Suprapubic skin (tissue), 4 donors: ENCODE results near the gene TFF2. TPM values are rescaled to one million over a fixed set of nuclear protein-coding genes. Genes with fewer than 3 reads are reported as not detected.

Experiments used
- DNase-seq, 2 donors: peaks; one replicate each; pipeline ENCODE4 v3.0.0-alpha.2; 2019; ENCODE audit warnings: low spot score in 2 of 2
- H3K27ac ChIP-seq: fragments of 200-600 bp; sonication (generic); one replicate; pipeline ENCODE4 v1.5.1; 2019
- H3K27me3 ChIP-seq: fragments of 200-600 bp; sonication (generic); one replicate; pipeline ENCODE4 v1.5.1; 2019
- H3K36me3 ChIP-seq: fragments of 200-600 bp; sonication (generic); one replicate; pipeline ENCODE4 v1.5.1; 2019
- H3K4me1 ChIP-seq: fragments of 200-600 bp; sonication (generic); one replicate; pipeline ENCODE4 v1.5.1; 2019
- H3K4me3 ChIP-seq: fragments of 200-600 bp; sonication (generic); one replicate; pipeline ENCODE4 v1.5.1; 2019; ENCODE audit warnings: mild to moderate bottlenecking
- H3K9me3 ChIP-seq: fragments of 200-600 bp; sonication (generic); one replicate; pipeline ENCODE4 v1.5.1; 2019
- EP300 ChIP-seq: sonication (generic); formaldehyde crosslinking; IDR thresholded peaks from one replicate; pipeline ENCODE4 v1.6.1; 2017; ENCODE audit warnings: antibody characterized with exemption
- POLR2A ChIP-seq, 2 donors: fragments of 450-650 bp; IDR thresholded peaks; one replicate each; pipeline ENCODE4 v1.6.1; 2017; ENCODE audit warnings: antibody characterized with exemption in 2 of 2, mild to moderate bottlenecking in 2 of 2, moderate library complexity in 2 of 2
- POLR2AphosphoS5 ChIP-seq, 3 donors: sonication (generic); formaldehyde crosslinking; IDR thresholded peaks; one replicate each; pipeline ENCODE4 v1.6.1; 2017; ENCODE audit warnings: antibody characterized with exemption in 3 of 3
- WGBS: methylation state at CpG from one replicate; pipeline ENCODE4 v1.1.5; 2018; 5-methylcytosine and 5-hydroxymethylcytosine counted together
- total RNA-seq, 4 donors: library from RNA; depleted of rRNA; stranded (reverse); fragments of >200 nt; gene quantifications; one replicate each; pipeline ENCODE4 v1.1.0, GENCODE V29; 2016
- TF ChIP-seq, protein P1 (sequence below), 2 donors: fragments of 200-600 bp in 1 of 2; fragments of 450-650 bp in 1 of 2; sonication (generic) in 1 of 2; IDR thresholded peaks; one replicate each; pipeline ENCODE4 v1.5.1; 2016 to 2019; ENCODE audit warnings: antibody characterized with exemption in 2 of 2, mild to moderate bottlenecking in 1 of 2, moderate library complexity in 1 of 2

Gene TFF2
- total RNA-seq, 4 donors from 2014 or later = not detected

DNA sequence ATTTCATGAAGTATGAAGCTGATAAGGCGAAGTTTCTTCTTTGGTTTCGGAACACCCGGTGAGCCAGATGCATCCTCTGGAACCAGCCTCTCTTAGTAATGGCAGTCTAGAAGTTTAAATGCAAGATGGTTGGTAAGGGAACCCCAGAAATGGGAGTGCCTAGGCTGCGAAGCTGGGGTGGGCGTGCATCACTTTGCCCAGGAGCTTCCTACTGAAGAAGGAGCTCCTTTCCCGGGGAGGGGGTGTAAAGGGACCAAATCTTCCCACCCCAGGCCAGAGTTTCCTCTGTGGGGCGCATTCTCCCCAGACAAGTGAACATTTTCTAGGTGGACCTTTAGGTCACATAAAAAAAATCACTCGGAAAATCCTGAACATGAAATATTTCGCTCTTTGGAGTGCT lies 4.4 kb downstream of the TFF2 start:
- TF ChIP-seq, protein P1, sequence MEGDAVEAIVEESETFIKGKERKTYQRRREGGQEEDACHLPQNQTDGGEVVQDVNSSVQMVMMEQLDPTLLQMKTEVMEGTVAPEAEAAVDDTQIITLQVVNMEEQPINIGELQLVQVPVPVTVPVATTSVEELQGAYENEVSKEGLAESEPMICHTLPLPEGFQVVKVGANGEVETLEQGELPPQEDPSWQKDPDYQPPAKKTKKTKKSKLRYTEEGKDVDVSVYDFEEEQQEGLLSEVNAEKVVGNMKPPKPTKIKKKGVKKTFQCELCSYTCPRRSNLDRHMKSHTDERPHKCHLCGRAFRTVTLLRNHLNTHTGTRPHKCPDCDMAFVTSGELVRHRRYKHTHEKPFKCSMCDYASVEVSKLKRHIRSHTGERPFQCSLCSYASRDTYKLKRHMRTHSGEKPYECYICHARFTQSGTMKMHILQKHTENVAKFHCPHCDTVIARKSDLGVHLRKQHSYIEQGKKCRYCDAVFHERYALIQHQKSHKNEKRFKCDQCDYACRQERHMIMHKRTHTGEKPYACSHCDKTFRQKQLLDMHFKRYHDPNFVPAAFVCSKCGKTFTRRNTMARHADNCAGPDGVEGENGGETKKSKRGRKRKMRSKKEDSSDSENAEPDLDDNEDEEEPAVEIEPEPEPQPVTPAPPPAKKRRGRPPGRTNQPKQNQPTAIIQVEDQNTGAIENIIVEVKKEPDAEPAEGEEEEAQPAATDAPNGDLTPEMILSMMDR (IDR thresholded peaks at IDR 0.05) = no peak
- TF ChIP-seq POLR2AphosphoS5 (IDR thresholded peaks at IDR 0.05) (no peak), POLR2A (IDR thresholded peaks at IDR 0.05) (no peak), EP300 (no peak)
- no peak for DNase-seq
- Histone ChIP-seq H3K4me3 (no peak overlapping the region), H3K27ac (no peak overlapping the region), H3K27me3 (peaks cover 20% of the 10 kb centered on the region), H3K36me3 (no peaks in the 10 kb centered on the region), H3K4me1 (no peaks in the 10 kb centered on the region), H3K9me3 (no peaks in the 10 kb centered on the region)
- 85% methylated on average over 9 of the region's 9 CpGs for WGBS

- Histone ChIP-seq H3K4me3 (no peak overlapping the region), H3K36me3 (no peaks in the 10 kb centered on the region), H3K4me1 (no peaks in the 10 kb centered on the region), H3K9me3 (no peaks in the 10 kb centered on the region), H3K27ac (no peak overlapping the region), H3K27me3 (peaks cover 13% of the 10 kb centered on the region)
- WGBS = 78% methylated on average over 4 of the region's 4 CpGs
- DNase-seq = no peak
- no peak for TF ChIP-seq POLR2A (IDR thresholded peaks at IDR 0.05)
- no peak for TF ChIP-seq POLR2AphosphoS5 (IDR thresholded peaks at IDR 0.05)
- TF ChIP-seq, protein P1 (IDR thresholded peaks at IDR 0.05) = no peak
- no peak for TF ChIP-seq EP300
These were observed 6.2 kb downstream of the TFF2 start for GRCh38 chr21:42344631-42345030.

DNA sequence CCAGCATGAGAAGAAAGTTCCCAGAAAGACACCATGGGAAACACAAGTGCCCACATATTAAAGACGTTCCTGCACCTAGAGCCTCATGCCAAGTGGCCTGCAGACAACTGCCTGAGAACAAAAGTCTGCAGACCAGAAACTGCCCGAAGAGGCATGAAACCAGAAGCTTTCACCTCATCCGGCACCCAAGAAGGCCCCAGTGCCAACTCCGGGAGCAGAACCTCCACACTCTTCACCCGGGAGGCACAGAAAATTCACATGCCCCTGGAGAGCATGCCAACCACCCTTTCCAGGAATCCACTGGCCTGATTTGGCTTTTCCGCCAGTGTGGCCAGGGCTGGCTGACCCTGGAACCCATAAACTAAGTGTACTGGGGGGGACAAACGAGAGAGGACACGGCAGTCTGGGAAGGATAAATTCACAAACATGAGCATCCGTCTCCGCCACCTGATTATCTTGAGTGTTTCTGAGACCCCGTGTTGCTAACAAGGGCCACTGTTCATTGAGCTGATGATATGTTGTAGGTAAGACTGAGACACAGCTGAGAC lies 6.8 kb downstream of the TFF2 start:
- TF ChIP-seq POLR2A (IDR thresholded peaks at IDR 0.05) (no peak), EP300 (no peak), POLR2AphosphoS5 (IDR thresholded peaks at IDR 0.05) (no peak)
- TF ChIP-seq, protein P1 (IDR thresholded peaks at IDR 0.05) = no peak
- Histone ChIP-seq H3K27ac (no peak overlapping the region), H3K4me3 (no peak overlapping the region), H3K36me3 (no peaks in the 10 kb centered on the region), H3K4me1 (no peaks in the 10 kb centered on the region), H3K27me3 (peaks cover 11% of the 10 kb centered on the region), H3K9me3 (no peaks in the 10 kb centered on the region)
- no peak for DNase-seq
- WGBS = 87% methylated on average over 11 of the region's 11 CpGs

DNA sequence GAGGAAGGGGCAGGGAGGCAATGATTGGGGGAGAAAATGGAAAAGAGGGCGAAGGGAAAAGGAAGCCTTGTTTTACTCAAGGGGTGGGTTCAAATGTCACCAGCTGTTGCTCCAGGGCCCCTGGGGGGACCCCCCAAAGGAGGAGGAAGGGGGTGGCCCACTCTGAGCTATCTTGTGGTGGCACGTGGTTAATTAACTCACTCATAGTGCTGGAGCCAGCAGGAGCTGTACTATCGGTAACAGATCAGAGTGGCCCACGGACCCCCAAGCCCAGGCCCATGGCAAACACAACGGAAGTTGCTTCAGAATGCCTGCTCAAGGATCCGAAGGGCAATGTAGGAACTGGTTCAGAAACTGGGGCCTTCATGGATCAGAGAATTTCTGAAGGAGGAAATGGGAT lies 7.2 kb downstream of the TFF2 start:
- no peaks in the 10 kb centered on the region for H3K4me1 ChIP-seq
- TF ChIP-seq, protein P1 (IDR thresholded peaks at IDR 0.05) = no peak
- TF ChIP-seq POLR2A (IDR thresholded peaks at IDR 0.05) (no peak), EP300 (no peak), POLR2AphosphoS5 (IDR thresholded peaks at IDR 0.05) (no peak)

DNA sequence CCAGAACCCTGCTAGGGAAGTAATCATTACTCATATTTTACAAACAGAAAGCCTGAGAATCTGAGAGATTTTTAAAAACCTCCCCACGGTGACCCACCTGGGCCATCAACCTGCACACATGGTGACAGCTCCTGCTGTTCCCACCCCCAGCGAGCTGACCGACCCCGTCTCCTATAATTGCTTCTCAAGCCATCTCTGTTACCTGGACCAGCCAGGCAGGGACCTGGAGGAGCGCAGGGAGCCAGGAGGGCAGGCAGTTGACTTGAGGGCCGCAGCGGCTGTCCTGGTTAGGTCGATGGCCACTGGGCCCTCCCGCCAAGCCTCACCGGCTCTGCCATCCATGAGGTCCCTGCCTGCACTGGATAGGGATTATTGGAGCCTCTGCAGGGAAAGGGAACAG lies 7.7 kb downstream of the TFF2 start:
- Histone ChIP-seq H3K36me3 (no peaks in the 10 kb centered on the region), H3K4me1 (no peaks in the 10 kb centered on the region), H3K27ac (no peak overlapping the region), H3K9me3 (no peaks in the 10 kb centered on the region), H3K27me3 (peaks cover 11% of the 10 kb centered on the region), H3K4me3 (no peak overlapping the region)
- DNase-seq = peak in 1 of 2 donors; percentile 60
- WGBS = 98% methylated on average over 10 of the region's 10 CpGs
- TF ChIP-seq, protein P1 (IDR thresholded peaks at IDR 0.05) = no peak
- TF ChIP-seq POLR2AphosphoS5 (IDR thresholded peaks at IDR 0.05) (no peak), EP300 (no peak), POLR2A (IDR thresholded peaks at IDR 0.05) (no peak)

More for the DNA sequence above, 7.2 kb downstream of the TFF2 start:
- Histone ChIP-seq H3K4me3 (no peak overlapping the region), H3K9me3 (no peaks in the 10 kb centered on the region), H3K27me3 (peaks cover 11% of the 10 kb centered on the region), H3K36me3 (no peaks in the 10 kb centered on the region), H3K27ac (no peak overlapping the region)
- 93% methylated on average over 6 of the region's 6 CpGs for WGBS
- no peak for DNase-seq
